HCT116 (cell line): Measurements from ENCODE around the gene CYP11A1.

Experiments
- ATF3 ChIP-seq: IDR thresholded peaks from 2 replicates; pipeline ENCODE4 v1.6.1; 2012
- CEBPB ChIP-seq: IDR thresholded peaks from 2 replicates; pipeline ENCODE4 v1.6.1; 2012; ENCODE audit warnings: low read depth
- CTCF ChIP-seq, 3 experiments: fragments of 200-600 bp in 1 of 3; sonication (generic) in 1 of 3; IDR thresholded peaks in 2 of 3; conservative IDR thresholded peaks in 1 of 3; 2 replicates each; pipeline ENCODE4 v1.5.1; 2012 to 2017; ENCODE audit warnings: low read depth in 2 of 3, low read length in 2 of 3, antibody characterized with exemption in 1 of 3, borderline replicate concordance in 1 of 3, control low read depth in 1 of 3, mild to moderate bottlenecking in 1 of 3, mixed read lengths in 1 of 3, mixed run types in 1 of 3, moderate library complexity in 1 of 3; ENCODE audit not compliant: insufficient read depth in 1 of 3
- EZH2 ChIP-seq: fragments of 200-600 bp; sonication (generic); IDR thresholded peaks from 2 replicates; pipeline ENCODE4 v1.6.1; 2017; ENCODE audit warnings: antibody characterized with exemption, mixed run types
- MAX ChIP-seq: IDR thresholded peaks from 2 replicates; pipeline ENCODE4 v1.6.1; 2012
- POLR2A ChIP-seq: IDR thresholded peaks from 2 replicates; pipeline ENCODE4 v1.7.0; 2011; ENCODE audit warnings: borderline replicate concordance; ENCODE audit not compliant: insufficient read depth, insufficient read length; ENCODE audit errors: extremely low read depth
- POLR2AphosphoS5 ChIP-seq: IDR thresholded peaks from 2 replicates; pipeline ENCODE4 v1.6.1; 2011; ENCODE audit warnings: mild to moderate bottlenecking, low read depth, low read length, moderate library complexity
- REST ChIP-seq: IDR thresholded peaks from 2 replicates; pipeline ENCODE4 v1.6.1; 2012; ENCODE audit warnings: low read depth
- SP1 ChIP-seq: IDR thresholded peaks from 2 replicates; pipeline ENCODE4 v1.6.1; 2012; ENCODE audit warnings: low read depth
- TCF7L2 ChIP-seq: IDR thresholded peaks from 2 replicates; pipeline ENCODE4 v1.7.0; 2011; ENCODE audit warnings: borderline replicate concordance, inconsistent platforms; ENCODE audit not compliant: insufficient read depth, insufficient read length; ENCODE audit errors: extremely low read depth
- YY1 ChIP-seq: IDR thresholded peaks from 2 replicates; pipeline ENCODE4 v1.6.1; 2011; ENCODE audit warnings: low read length, low read depth, moderate library complexity, mild to moderate bottlenecking; ENCODE audit not compliant: insufficient replicate concordance; ENCODE audit errors: extremely low read depth

GRCh38 chr15:74387621-74388362, 20.3 kb upstream of the CYP11A1 start:
- TF ChIP-seq EZH2 (no peak), MAX (no peak), POLR2AphosphoS5 (no peak), CTCF (IDR thresholded peaks at IDR 0.05 in 2 of 3, conservative IDR thresholded peaks at IDR 0.05 in 1 of 3; ENCODE audit: borderline replicate concordance in 1 of 3, insufficient read depth in 1 of 3, low read depth in 2 of 3, low read length in 2 of 3) (no peak), ATF3 (no peak), YY1 (no peak), REST (no peak), CEBPB (no peak), POLR2A (no peak), TCF7L2 (no peak), SP1 (no peak)
